ENCODE results near the gene TOR1B. TPM values are rescaled to one million over a fixed set of nuclear protein-coding genes. Genes with fewer than 3 reads are reported as not detected.
"Not testable (repeated sequence)": the region's sequence is repeated elsewhere in the genome, so short reads cannot be mapped to it uniquely, and the experiment has no call there.

The TOR1B gene
- total RNA-seq, 1 experiment from 2014 or later: 18.8 TPM

GRCh38 chr9:129781981-129782380, 21.0 kb upstream of the TOR1B start (continued):
- TF ChIP-seq HMGXB4 (CRISPR knock-in tag; IDR thresholded peaks at IDR 0.05) (no peak), TP53 (CRISPR knock-in tag; IDR thresholded peaks at IDR 0.05) (no peak), TEAD1 (CRISPR knock-in tag; IDR thresholded peaks at IDR 0.05) (no peak), ZNF232 (CRISPR knock-in tag; IDR thresholded peaks at IDR 0.05) (no peak), MXD4 (CRISPR knock-in tag; IDR thresholded peaks at IDR 0.05; ENCODE audit: borderline replicate concordance) (no peak), ATF2 (CRISPR knock-in tag; IDR thresholded peaks at IDR 0.05; ENCODE audit: borderline replicate concordance, low read depth) (no peak), GRHL2 (CRISPR knock-in tag; IDR thresholded peaks at IDR 0.05; ENCODE audit: insufficient replicate concordance, severe bottlenecking) (no peak), RELA (CRISPR knock-in tag; IDR thresholded peaks at IDR 0.05; ENCODE audit: borderline replicate concordance) (no peak), ESRRA (CRISPR knock-in tag; IDR thresholded peaks at IDR 0.05; ENCODE audit: borderline replicate concordance) (no peak)

GRCh38 chr9:129783516-129784361, 19.2 kb upstream of the TOR1B start:
- no peaks in the 10 kb centered on the region; the same call in 1 of the 2 replicates for H3K27me3 Mint-ChIP-seq (ENCODE audit: low read depth)
- no peak overlapping the region for H3K27ac Mint-ChIP-seq
- CTCF ChIA-PET: interaction anchor here (0.6 to 14.0 kb wide), 9 partner anchors 26 to 141 kb away, joined by 3 to 101 read pairs (median 4); partner anchors contain the start of gene ASB6
- H3K4me1 Mint-ChIP-seq: no peaks in the 10 kb centered on the region
- DNase-seq (ENCODE audit: low spot score): peak; percentile 84
- POLR2A ChIA-PET: interaction anchor here (0.6 to 0.7 kb wide), 2 partner anchors 54 to 652 kb away, joined by 3 to 5 read pairs; no protein-coding TSS in a partner anchor
- H3K36me3 Mint-ChIP-seq: no peaks in the 10 kb centered on the region
- TF ChIP-seq ERG (CRISPR knock-in tag; IDR thresholded peaks at IDR 0.05) (no peak), ZNF121 (CRISPR knock-in tag; IDR thresholded peaks at IDR 0.05) (peak; percentile 97), AR (CRISPR knock-in tag; IDR thresholded peaks at IDR 0.05) (no peak), CTCF (IDR thresholded peaks at IDR 0.05) (peak; percentile 90), ZNF671 (CRISPR knock-in tag; IDR thresholded peaks at IDR 0.05) (no peak), GTF2I (CRISPR knock-in tag; conservative IDR thresholded peaks at IDR 0.05) (peak; percentile 88)
- no peaks in the 10 kb centered on the region for H3K9me3 Mint-ChIP-seq
- ATAC-seq: peak; percentile 97
- no peak overlapping the region for H3K4me3 Mint-ChIP-seq

- DNase-seq (ENCODE audit: low spot score); H3K27me3 Mint-ChIP-seq (ENCODE audit: low read depth); H3K4me3 Mint-ChIP-seq; H3K4me1 Mint-ChIP-seq; H3K36me3 Mint-ChIP-seq; ATAC-seq; H3K9me3 Mint-ChIP-seq; POLR2A ChIA-PET; H3K27ac Mint-ChIP-seq: not testable (repeated sequence)
- CTCF ChIA-PET: interaction anchor here (0.6 to 14.0 kb wide), 5 partner anchors 13 to 142 kb away, joined by 4 to 101 read pairs (median 7); no protein-coding TSS in a partner anchor
Observed at GRCh38 chr9:129784970-129785369, 18.0 kb upstream of the TOR1B start.
